Femur (tissue), 1 donor: ENCODE data around the gene TPK1.
A peak's percentile ranks its signal among the peaks of the same experiment; 100 is the strongest.

ENCODE experiments used
- DNase-seq: peaks from one replicate; pipeline ENCODE4 v3.0.0-alpha.2; 2017

The TPK1 gene

DNA sequence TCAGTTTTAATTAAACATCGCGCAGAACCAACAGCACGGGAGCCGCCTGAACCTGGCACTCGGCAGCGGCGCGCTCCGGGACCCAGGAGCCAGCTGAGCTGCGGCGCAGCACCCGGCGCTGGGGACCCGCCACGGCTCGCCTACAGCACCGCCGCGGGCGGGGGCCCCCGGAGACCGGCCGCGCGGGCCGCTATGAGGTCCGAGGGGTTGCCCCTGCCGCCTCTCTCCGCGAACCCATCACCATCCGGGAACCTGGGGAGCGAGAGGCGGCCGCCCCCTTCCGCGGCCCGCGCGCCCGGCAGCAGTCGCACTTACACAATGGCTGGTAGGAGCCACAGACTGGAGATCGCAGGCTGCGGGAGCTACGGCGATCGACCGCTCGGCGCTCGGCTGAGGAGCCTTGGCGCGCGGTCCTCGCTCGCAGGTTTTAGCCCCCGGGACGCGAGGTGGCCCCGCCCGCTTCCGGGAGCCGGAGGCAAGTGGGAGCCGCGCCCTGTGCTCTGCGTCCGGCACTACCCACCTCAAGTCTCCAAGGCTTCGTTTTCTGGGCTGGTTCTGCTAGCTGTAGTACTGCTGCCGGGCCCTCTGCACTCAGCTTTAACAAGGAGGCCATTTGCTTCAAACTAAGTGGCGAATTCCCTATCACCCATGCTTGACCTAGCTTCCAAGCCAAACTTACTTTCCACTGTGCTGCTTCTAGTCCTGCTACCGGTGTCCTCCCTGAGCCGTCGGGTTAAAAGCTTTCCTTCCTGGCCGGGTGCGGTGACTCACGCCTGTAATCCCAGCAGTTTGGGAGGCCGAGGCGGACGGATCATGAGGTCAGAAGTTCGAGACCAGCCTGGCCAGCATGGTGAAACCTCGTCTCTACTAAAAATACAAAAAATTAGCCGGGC, at the start of gene TPK1:
Gene TPK1 (minus strand): TSS at position 402 of the 893 bp plus-strand sequence. CDS start 451 bp downstream, outside the sequence.
- DNase-seq, result peak; percentile 95

DNA sequence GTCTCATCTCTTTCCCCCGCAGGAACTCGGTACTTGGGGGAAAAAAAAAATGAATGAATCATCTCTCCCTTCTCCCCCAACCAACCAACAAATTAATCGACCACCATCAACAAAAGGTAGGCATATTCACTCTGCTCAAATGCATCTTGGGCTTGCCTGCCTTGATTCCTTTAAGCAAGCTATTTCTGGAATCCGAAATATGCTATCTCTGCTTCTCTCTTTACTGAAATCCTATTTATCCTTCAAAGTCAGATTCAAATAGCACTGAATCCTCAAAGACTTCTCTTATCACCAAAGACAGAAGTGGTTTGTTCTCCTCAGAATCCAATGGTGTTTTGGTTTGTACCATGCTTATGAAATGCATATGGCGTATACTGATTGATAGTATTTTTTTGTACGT, 49.6 kb upstream of the TPK1 start:
- DNase-seq, result no peak

DNA sequence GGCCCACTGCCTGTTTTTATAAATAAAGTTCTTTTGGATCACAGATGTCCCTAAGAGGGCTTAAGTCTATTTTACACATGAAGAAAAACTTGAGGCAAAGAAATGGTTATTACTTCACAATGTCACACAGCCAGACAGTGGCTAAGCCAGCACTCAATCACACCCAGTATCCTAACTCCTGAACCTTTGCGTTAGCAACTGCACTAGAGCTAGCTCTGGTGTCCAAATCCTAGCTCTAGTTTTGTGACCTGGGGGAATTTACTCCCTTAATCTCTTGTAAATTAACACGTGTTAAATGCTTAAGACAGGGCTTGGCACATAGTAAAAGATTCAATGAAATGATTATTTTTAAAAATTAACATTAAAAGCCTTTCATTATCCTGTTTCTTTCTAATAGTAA, 49.0 kb upstream of the TPK1 start:
- no peak for DNase-seq

DNA sequence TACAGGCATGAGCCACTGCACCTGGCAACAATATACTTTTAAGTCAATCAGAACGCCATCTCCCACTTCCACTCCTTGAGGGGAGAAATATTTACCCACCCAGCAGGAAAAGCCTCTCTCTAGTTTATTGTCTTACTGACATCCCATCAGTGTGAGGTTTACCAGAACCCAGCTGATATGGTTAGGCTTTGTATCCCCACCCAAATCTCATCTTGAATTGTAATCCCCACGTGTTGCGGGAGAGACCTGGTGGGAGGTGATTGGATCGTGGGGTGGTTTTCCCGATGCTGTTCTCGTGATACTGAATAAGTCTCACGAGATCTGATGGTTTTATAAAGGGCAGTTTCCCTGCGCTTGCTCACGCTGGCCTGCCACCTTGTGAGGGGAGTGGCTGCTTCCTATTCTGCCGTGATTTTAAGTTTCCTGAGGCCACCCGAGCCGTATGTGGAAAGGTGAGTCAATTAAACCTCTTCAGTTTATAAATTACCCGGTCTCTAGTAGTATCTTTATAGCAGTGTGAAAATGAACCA, 37.5 kb upstream of the TPK1 start:
- no peak for DNase-seq

DNA sequence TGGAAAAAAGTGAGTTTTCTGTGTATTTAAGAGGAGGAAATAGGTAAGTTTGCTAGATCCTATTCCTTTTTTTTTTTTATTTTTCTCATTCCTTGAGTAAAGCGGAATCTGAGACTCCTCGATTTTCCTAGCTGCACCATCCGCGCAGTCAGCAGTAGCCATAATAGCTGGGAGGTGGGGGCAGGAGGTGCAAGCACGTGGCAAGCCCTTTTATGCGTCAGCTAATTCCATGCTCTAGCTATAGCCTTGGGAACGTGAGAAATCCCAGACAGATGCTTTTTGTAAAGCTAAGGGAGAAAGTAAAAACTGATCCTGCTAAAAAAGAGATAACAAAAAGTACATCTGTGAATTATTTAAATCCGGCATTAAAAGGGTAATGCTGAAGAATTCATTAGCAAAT, 33.2 kb upstream of the TPK1 start:
- DNase-seq, result no peak

DNA sequence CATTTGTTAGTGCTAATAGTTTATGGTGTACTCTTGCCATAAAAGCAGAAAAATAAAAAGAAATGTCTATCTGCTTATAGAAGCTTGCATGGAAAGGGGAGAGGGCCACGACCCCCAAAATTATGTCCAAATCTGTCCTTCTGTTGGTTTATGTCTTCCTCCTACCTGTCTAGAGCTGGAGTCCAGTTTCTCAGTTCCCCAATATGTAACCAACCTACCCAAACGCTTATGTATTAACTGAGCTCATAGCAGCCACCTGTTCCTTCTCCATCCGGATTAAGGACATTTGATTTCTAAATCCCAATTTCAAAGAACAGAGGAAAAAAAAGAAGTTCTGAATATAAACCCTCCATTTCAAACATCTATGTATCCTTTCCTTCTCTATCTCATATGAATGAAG, 30.3 kb upstream of the TPK1 start:
- no peak for DNase-seq

DNA sequence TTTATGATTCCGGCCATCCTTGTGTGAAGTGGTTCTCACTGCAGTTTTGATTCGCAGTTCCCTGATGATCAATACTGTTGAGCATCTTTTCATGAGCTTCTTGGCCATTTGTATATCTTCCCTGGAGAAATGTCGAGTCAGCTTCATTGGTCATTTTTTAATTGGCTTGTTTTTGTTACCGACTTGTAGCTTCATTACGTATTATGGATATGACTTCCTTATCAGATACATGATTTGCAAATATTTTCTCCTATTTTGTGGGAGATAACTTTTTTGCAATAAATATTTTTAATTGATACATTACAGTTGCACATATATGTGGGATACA, 27.4 kb upstream of the TPK1 start:
- DNase-seq, result no peak

DNA sequence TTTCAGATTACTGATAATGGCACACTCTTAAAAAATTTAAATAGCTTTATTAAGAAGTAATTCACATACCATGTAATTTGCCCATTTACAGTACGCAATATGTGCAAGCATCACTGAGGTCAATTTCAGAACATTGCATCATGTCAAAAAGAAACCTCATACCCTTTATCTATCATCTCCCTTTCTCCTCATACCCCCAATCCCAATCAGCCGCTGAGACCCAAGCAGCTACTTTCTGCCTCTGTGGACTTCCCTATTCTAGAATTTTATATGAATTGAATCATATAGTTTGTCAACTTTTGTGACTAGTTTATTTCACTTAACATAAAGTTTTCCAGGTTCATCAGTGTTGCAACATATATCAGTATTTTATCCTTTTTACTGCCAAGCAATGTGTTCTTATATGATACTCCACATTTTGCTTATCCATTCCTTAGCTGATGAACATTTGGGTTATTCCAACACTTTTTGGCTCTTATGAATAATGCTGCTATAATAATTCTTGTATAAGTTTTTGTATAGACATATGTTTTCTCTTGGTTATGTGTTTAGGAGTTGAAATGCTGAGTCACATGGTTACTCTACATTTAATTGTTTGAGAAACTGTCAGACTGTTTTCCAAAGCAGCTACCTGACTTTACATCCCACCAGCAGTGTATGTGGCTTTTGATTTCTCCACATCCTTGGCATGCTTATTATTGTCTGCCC, 26.9 kb upstream of the TPK1 start:
- no peak for DNase-seq

DNA sequence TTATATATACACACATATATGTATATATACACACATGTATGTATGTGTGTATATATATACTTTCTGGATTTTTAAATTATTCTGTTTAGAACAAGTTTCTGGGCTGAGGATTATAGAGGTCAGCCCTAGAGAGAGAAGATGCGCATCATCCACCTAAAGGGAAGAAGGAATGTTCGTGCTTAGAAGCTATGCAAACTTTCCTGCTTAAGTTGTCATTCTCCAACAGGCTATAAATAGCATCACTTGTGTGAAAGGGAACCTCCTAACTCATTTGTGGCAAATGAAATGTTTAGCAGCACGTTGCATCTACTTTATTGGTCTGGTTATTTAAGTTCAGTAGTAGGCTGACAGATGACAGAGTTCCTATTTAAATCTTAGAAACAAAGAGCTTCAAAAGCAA, 23.9 kb upstream of the TPK1 start:
- DNase-seq, result no peak

DNA sequence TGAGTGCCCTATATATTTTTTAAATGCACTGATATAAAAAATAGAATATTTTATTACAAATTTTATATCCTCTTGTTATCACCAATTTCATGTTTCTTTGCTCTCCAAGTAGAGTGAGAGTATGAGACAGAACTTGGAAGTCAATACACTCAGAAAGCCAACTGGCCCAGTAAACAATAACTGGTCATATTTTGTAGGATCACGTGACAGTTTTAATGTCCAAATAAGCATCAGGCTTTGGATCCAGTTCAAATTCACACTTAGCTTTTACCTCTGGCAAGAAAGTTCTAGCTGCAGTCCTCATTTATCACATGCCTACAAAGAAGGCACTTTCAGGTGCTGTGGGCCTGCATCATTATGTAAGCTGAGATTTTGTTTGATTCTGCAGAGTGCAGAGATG, 21.6 kb upstream of the TPK1 start:
- DNase-seq, result no peak

DNA sequence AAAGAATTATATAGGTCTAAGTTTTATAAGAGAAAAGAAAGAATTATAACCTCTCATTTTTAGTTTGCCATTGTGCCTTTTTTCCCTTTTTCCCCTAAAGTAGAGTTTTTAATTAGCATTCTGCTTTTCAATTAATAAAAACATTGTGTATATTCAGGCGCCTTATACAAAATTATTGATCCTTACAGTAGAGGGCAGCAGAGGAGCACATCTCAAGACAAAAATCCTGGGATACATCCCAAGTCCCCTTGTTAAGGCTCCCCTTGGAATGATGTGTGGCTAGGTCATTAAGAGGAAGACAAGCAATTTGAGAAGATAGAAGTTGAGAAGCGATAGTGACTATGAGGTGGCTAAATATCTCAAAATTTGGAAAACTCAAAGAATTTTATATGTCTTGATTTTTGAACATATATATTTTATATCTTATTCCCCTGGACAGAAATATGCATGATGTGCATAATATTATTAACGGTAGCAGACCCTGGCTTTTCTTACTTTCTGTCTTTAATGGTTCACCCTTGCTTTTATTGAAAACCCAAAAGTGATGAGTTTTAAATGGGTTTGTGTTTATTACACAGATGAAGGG, 19.1 kb upstream of the TPK1 start:
- DNase-seq, result no peak

DNA sequence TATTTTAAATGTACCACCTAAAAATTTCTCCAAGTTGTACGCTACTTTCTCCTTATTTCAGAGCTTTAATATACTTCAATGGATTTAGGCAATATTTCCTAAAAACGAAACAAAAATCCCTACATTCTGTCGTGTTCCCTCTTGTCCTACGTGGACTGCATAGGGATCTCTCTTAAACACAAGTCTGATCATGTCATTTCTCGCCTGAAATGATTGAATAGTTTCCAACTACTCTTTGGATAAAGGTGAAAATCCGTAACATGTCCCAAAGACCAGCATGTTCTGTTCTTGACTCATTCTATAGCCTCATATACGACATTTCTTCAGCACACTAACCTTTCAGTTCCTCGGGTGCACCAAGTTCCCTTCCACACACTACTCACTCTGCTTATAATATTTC, 17.7 kb upstream of the TPK1 start:
- no peak for DNase-seq

DNA sequence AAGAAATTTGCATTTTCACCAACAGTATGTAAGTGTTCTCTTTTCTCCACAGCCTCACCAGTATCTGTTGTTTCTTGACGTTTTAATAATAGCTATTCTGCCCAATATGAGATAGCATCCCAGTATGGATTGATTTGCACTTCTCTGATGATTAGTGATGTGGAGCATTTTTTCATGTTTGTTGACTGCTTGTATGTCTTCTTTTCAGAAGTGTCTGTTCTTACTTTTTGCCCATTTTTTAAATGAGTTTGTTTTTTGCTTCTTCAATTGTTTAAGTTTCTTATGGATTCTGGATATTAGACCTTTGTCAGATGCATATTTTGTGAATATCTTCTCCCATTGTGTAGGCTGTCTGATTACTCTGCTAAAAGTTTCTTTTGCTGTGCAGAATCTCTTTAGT, 12.2 kb upstream of the TPK1 start:
- DNase-seq, result no peak

DNA sequence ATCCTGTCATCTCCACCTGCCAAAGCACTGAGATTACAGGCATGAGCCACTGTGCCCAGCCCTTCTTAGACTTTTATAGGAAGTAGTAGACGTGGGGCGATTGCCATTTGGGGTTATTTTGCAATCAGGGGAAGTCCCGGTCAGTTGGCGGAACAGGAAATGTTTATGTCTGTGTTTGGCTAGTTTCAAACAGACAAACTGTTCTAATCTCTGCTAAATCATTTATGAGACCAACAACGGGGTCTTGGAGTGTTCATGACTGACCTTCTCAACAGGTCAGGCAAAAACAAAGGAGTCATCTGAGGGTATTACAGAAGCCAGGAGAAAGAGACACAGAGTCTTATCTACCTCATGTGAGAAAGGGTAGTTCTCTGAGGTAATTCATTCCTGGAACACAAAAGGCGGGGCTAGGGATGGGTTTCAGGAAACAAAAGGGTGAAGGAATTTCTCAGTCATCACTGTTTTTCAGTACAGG, 6.6 kb upstream of the TPK1 start:
- DNase-seq, result peak; percentile 32

DNA sequence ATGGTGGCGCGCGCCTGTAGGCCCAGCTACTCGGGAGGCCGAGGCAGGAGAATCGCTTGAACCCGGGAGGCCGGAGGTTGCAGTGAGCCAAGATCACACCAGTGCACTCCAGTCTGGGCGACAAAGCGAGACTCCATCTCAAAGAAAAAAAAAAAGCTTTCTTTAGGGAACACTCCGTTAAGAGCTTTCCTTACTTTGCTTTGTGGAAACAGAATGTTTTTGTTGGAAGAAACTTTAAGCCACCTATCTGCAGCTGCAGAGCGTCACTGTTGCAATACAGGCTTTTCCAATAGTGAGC, 641 bp upstream of the TPK1 start:
- no peak for DNase-seq

DNA sequence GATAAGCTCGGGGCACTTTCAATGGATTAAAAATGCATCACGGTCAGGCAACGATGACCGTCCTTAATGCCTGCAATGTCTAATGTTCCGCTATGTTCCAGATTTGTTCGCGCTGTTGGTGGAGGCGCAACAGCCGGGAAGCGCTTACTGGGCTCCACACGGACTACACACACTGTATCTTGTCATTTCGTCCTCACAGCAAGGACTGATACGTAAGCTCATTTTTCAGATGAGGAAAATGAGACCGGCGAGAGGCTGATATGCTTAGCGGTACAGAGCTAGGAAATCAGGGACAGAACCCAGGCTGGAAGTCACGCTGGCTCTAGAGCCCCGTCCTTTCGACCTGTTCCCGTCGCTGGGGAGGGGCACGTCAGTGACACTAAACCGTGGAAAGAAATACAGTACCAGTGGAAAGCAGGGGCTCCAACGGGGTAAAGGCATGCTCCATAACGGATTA, 670 bp downstream of the TPK1 start:
- DNase-seq, result peak; percentile 68

DNA sequence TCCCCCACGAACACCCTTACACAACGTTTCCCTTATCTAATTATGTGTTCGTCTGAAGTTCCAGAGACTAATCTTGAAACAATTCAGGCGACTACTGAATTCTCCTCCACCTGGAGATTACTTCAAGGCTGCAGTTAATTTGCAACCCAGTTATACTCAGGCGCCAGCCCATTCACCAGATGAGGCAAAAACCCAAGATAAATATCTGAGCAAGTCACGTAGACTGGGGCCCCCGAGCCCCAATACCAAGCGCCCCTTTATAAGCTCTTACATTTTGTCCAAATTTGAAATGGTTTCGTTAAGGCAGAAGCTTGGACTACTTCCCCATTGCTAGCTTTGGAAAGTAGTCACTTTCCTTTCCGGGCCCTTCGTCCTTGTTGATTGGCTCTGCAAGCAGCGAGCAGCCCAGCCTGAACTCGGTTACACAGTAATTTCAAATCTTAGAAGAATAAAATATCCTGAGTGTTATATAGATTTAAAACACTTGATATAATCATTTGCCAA, 1.2 kb downstream of the TPK1 start:
- peak; percentile 47 for DNase-seq

DNA sequence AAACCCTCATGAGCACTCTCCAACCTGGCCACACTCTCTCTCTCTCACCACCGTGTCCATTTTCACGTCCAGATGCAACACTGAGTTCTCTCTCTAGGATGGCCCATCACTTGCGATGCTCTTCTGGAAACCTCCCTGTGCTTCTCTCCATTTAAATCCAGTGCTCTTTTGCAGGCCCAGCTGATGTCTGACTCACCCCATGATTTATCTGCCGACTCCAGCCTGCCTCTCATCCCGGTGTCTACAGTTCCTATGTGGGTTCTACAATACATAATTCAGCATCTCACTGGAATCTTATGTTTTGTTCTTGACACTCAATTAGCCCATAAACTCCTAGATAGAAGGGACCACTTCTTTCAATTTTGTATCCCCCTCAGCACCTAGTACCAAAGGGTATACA, 5.0 kb downstream of the TPK1 start:
- DNase-seq, result no peak

DNA sequence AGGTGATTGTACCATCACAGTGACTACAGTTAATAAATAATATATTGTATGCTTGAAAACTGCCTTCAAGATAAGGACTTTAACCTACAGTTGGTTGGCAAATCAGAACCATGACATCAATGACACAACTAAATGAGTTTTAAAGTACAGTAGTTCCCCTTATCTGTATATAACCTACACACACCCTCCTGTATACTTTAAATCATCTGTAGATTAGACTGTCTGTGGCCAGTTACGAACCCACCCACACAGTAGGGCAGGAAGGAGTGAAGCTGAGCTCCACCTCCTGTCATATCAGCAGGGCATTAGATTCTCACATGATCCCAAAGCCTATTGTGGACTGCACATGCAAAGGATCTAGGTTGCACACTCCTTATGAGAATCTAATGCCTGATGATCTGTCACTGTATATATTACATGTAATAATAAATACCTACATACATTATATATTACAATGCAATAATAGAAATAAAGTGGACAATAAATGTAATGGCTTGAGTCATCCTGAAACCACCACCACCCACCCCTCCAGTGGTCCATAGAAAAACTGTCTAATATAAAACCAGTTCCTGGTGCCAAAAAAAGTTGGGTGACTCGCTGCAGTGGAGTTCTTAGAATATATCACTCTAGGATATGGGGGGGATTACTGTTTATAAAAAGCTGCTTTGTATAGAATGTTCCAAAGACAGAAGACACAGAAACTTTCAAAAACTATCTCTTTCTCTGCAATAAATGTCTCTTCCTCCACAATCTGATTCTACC, 5.6 kb downstream of the TPK1 start:
- DNase-seq, result no peak

DNA sequence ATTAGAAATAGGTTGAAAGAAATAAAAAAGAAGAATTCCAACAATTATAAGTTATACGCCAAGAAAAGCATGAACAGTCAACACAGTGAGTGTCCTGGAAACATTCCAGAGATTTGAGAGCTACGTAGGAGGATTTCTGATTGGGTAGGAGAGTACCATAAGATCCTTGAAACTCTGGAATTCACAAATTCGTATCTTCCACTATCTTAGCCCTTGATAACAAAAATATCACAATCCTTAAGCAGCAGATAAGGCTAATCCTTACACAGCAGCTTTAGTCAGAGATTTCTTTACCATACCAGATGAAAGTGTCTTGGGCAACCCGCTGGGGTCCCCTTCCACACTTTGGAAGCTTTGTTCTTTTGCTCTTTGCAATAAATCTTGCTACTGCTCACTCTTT, 8.2 kb downstream of the TPK1 start:
- no peak for DNase-seq

DNA sequence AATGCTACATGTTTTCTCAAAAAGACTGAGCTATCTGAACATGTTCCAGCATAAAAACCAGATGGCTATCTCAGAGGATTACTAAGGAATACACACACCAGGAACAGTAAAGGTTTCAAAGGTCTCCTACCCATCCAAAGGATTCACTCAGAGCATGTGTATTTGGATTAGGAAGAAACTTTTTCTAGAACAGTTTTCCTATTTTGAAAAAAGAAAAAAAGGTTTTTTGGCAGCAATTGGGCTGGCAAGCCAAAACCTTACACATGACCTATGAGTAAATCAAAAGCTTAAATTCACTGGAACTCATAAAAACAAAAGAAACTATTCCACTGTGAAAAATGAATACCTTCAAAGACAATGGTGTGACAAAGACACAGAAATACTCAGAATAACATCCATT, 9.6 kb downstream of the TPK1 start:
- no peak for DNase-seq

DNA sequence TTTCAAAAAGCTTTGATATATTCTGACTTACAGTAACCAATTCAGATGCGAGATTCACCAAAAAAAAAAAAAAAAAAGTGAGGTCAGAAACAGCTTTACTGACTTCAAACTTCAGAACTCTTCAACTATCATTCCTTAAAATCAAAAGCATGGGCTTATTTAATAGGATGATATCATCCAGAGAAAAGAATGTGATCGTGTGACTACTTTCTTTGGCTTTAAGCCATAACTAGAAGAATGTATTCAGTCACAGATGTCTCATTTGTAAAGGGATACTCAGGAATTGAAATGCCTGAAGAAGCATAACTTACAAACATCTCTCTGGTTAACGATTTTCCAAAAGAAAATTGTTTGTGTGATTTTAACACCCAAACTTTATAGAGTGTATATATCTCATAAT, 11.5 kb downstream of the TPK1 start:
- DNase-seq, result no peak

DNA sequence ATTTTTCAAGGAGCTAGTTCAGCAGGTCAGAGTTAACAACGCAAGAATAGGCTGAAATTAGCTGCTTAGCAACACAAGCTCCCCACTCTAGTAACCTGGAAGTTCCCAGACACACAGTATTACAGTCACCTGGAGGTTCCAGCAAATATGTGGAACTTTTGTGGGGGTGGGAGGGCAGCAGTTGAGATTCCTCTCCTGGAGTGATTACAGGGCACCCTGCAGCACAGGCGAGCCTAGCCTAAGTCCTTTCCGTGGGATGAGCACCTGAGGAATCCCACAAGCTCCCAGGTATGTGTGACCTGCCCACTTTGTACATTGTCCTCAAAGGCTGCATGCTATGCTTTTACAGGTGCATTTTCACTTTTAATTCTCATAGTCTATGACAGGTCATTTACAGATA, 13.6 kb downstream of the TPK1 start:
- DNase-seq, result no peak
